Right atrium auricular region (tissue), 2 donors: ENCODE measurements around the gene AHNAK2. TPM values are rescaled to one million over a fixed set of nuclear protein-coding genes. Genes with fewer than 3 reads are reported as not detected.
"Not testable (repeated sequence)": the region's sequence is repeated elsewhere in the genome, so short reads cannot be mapped to it uniquely, and the experiment has no call there.

Experiments used
- DNase-seq: peaks from one replicate; pipeline ENCODE4 v3.0.0-alpha.2; 2019; ENCODE audit warnings: low spot score
- H3K27ac ChIP-seq, 2 donors: fragments of 200-600 bp; sonication (generic); 1 replicate in 1 of 2; 2 replicates in 1 of 2; pipeline ENCODE4 v1.5.1; 2016 to 2019
- H3K27me3 ChIP-seq, 2 donors: fragments of 200-600 bp; sonication (generic); one replicate each; pipeline versions ENCODE4 v1.5.1 to v1.6.0; 2017 to 2019
- H3K36me3 ChIP-seq: fragments of 200-600 bp; sonication (generic); one replicate; pipeline ENCODE4 v1.5.1; 2016
- H3K4me1 ChIP-seq, 2 donors: fragments of 200-600 bp; sonication (generic); one replicate each; pipeline versions ENCODE4 v1.5.1 to v1.6.0; 2017 to 2019
- H3K4me3 ChIP-seq, 2 donors: fragments of 200-600 bp; sonication (generic); 1 replicate in 1 of 2; 2 replicates in 1 of 2; pipeline ENCODE4 v1.5.1; 2017 to 2019; ENCODE audit warnings: mild to moderate bottlenecking in 1 of 2, moderate library complexity in 1 of 2
- H3K9me3 ChIP-seq, 2 donors: fragments of 200-600 bp; sonication (generic); one replicate each; pipeline ENCODE4 v1.5.1; 2019
- total RNA-seq, 2 donors: library from RNA; depleted of rRNA; stranded (reverse); fragments of >200 nt; gene quantifications; one replicate each; pipeline ENCODE4 v1.1.0, GENCODE V29; 2016
- TF ChIP-seq, protein P1 (sequence below), 2 donors: fragments of 200-600 bp; sonication (generic); IDR thresholded peaks; one replicate each; pipeline ENCODE4 v1.5.1; 2019; ENCODE audit warnings: antibody characterized with exemption in 2 of 2

The AHNAK2 gene
- total RNA-seq, result 10 to 100 TPM in 1 of 2 donors, 1 to 10 TPM in 1; 5.7 to 11.8 TPM

GRCh38 chr14:104977681-104978653 lies at the start of gene AHNAK2:
TSS of gene AHNAK2 (minus strand) at chr14:104978374. CDS start at chr14:104978237, 137 bp downstream.
- Histone ChIP-seq H3K9me3 (no peaks in the 10 kb centered on the region), H3K4me1 (peaks cover 0 to 72% of the 10 kb centered on the region in 2 donors), H3K27ac (no peak within 1 kb of the TSS), H3K27me3 (no peaks in the 10 kb centered on the region), H3K4me3 (peak within 1 kb of the TSS; percentile 41 to 58), H3K36me3 (no peaks in the 10 kb centered on the region)
- no peak for DNase-seq
- TF ChIP-seq, protein P1, sequence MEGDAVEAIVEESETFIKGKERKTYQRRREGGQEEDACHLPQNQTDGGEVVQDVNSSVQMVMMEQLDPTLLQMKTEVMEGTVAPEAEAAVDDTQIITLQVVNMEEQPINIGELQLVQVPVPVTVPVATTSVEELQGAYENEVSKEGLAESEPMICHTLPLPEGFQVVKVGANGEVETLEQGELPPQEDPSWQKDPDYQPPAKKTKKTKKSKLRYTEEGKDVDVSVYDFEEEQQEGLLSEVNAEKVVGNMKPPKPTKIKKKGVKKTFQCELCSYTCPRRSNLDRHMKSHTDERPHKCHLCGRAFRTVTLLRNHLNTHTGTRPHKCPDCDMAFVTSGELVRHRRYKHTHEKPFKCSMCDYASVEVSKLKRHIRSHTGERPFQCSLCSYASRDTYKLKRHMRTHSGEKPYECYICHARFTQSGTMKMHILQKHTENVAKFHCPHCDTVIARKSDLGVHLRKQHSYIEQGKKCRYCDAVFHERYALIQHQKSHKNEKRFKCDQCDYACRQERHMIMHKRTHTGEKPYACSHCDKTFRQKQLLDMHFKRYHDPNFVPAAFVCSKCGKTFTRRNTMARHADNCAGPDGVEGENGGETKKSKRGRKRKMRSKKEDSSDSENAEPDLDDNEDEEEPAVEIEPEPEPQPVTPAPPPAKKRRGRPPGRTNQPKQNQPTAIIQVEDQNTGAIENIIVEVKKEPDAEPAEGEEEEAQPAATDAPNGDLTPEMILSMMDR (IDR thresholded peaks at IDR 0.05), result no peak

GRCh38 chr14:105027718-105028117 lies 49.5 kb upstream of the AHNAK2 start:
- H3K27me3 ChIP-seq, H3K9me3 ChIP-seq, H3K27ac ChIP-seq, H3K36me3 ChIP-seq, H3K4me3 ChIP-seq, DNase-seq: not testable (repeated sequence)
- peaks cover 0 to 11% of the 10 kb centered on the region in 2 donors for H3K4me1 ChIP-seq

DNA sequence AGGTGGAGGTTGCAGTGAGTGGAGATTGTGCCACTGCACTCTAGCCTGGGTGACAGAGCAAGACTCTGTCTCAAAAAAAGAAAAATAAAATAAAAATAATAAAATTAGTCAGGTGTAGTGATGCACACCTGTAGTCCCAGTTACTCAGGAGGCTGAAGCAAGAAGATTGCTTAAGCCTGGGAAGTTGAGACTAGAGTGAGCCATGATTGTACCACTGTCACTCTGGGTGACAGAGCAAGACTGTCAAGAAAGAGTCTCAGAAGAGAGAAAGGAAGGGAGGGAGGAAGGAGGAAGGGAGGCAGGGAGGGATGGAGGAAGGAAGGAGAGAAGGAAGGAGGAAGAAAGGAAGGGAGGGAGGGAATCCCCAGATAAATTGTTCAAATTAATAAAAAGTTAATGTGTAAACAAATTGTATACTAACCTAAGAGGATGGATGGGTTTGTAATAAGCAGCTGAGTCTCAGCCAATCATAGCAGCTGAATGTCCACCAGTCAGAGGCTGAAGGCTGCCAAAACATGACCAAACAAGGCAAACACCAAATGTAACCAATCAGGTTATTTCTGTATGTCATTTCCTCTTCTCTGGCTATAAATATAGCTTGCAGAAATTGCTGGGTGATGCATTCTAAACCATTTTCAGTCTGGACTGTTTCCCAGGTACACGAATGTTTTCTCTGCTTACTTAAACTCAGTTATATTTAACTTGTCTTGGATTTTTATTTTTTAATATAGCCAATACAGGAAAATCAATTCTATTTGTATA lies 48.8 kb upstream of the AHNAK2 start:
- no peaks in the 10 kb centered on the region for H3K36me3 ChIP-seq
- H3K27me3 ChIP-seq, result no peaks in the 10 kb centered on the region
- TF ChIP-seq, protein P1 (IDR thresholded peaks at IDR 0.05), result no peak
- H3K9me3 ChIP-seq, result no peaks in the 10 kb centered on the region
- H3K4me3 ChIP-seq, result no peak overlapping the region
- no peak overlapping the region for H3K27ac ChIP-seq
- DNase-seq, result no peak
- H3K4me1 ChIP-seq, result peaks cover 0 to 13% of the 10 kb centered on the region in 2 donors

DNA sequence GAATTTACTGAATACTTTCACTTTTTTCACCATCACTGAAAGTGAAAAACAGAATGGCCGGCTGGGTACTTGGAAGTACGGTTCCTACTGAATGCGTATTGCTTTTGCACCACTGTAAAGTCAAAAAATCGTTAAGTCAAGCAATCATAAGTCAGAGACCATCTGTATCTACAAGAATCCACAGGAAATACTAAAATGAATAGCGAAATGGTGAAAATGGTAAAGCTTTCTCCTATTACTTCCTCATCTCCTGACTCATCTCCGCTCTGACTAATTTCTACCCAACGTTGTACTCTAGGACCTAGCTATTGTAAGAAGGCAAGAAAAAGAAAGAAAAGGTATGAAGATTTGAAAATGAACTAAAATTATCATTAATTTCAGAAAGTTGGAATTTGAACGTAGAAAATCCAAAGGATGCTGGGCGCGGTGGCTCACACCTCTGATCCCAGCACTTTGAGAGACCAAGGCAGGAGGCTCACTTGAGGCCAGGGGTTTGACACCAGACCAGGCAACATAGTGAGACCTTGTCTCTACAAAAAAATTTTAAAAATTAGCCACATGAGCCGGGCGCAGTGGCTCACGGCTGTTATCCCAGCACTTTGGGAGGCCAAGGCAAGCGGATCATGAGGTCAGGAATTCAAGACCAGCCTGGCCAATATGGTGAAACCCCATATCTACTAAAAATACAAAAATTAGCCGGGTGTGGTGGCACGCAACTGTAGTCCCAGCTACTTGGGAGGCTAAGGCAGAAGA lies 48.0 kb upstream of the AHNAK2 start:
- no peak overlapping the region for H3K27ac ChIP-seq
- no peak for DNase-seq
- H3K4me3 ChIP-seq, result no peak overlapping the region
- H3K4me1 ChIP-seq, result peaks cover 0 to 19% of the 10 kb centered on the region in 2 donors
- no peaks in the 10 kb centered on the region for H3K36me3 ChIP-seq
- no peaks in the 10 kb centered on the region for H3K27me3 ChIP-seq
- no peaks in the 10 kb centered on the region for H3K9me3 ChIP-seq
- TF ChIP-seq, protein P1 (IDR thresholded peaks at IDR 0.05), result no peak

GRCh38 chr14:105025429-105025828 lies 47.3 kb upstream of the AHNAK2 start:
- Histone ChIP-seq H3K27ac (no peak overlapping the region), H3K27me3 (no peaks in the 10 kb centered on the region)
- TF ChIP-seq, protein P1 (IDR thresholded peaks at IDR 0.05), result no peak

More at GRCh38 chr14:105025429-105025828, 47.3 kb upstream of the AHNAK2 start:
- H3K4me3 ChIP-seq, result no peak overlapping the region
- peaks cover 0 to 20% of the 10 kb centered on the region in 2 donors for H3K4me1 ChIP-seq
- H3K9me3 ChIP-seq, result no peaks in the 10 kb centered on the region
- no peaks in the 10 kb centered on the region for H3K36me3 ChIP-seq
- no peak for DNase-seq
